ENCODE measurements around the gene XPNPEP3. TPM values are rescaled to one million over a fixed set of nuclear protein-coding genes. Genes with fewer than 3 reads are reported as not detected.

Gene XPNPEP3
- total and polyA plus RNA-seq, 2 experiments from 2014 or later: 6.4 to 11.3 TPM

DNA sequence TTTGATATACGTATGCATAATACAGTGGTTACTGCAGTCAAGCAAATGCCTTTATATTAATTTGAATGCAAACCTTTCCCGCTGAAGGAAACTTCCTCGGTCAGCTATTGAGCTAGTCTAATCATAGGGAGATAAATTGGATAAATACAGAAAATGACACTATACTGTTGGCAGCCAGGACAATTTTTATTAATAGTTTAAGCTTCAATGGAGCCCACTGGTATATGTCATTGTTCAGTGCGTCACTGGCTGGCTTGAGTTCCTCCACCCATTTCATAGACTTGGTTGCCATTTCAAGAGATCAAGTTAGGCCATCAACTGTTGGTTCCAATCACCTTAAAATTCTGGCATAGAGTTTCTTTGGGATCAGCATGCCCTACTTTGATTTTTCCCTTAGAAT, 37.5 kb downstream of the XPNPEP3 start:
- Histone ChIP-seq H4K20me1 (ENCODE audit: insufficient read depth) (no peaks in the 10 kb centered on the region), H3K79me2 (ENCODE audit: insufficient read depth) (no peaks in the 10 kb centered on the region), H2AFZ (no peak overlapping the region), H3K27me3 (replicated peaks; ENCODE audit: insufficient read depth) (no peaks in the 10 kb centered on the region), H3K36me3 (ENCODE audit: low read depth) (peaks cover 3% of the 10 kb centered on the region; the same call in 1 of the 2 replicates), H3K27ac (no peak overlapping the region), H3F3A (ENCODE audit: insufficient read depth) (peaks cover 6% of the 10 kb centered on the region; the same call in 1 of the 2 replicates), H3K9me2 (ENCODE audit: insufficient read depth) (no peaks in the 10 kb centered on the region), H3K4me3 (no peak overlapping the region), H3K9me3 (ENCODE audit: low read depth) (no peaks in the 10 kb centered on the region), H3K4me2 (ENCODE audit: unreplicated experiment) (no peak overlapping the region), H3K4me1 (ENCODE audit: insufficient read depth) (no peaks in the 10 kb centered on the region), H3K9ac (no peak overlapping the region)
- TF ChIP-seq EZH2 (IDR thresholded peaks at IDR 0.05; ENCODE audit: insufficient read depth, poor library complexity, severe bottlenecking): no peak
- no peak for TF ChIP-seq EZH2phosphoT487 (IDR thresholded peaks at IDR 0.05; ENCODE audit: insufficient read depth, low read depth)
- DNase-seq: no peak
- 97 to 99% methylated on average over 4 of the region's 4 CpGs for WGBS, 2 experiments (ENCODE audit: low coverage in 1 of 2, low lambda C conversion rate in 2 of 2, missing lambda C conversion rate in 2 of 2)
- in situ Hi-C loops (cut with MboI): no loop called here

DNA sequence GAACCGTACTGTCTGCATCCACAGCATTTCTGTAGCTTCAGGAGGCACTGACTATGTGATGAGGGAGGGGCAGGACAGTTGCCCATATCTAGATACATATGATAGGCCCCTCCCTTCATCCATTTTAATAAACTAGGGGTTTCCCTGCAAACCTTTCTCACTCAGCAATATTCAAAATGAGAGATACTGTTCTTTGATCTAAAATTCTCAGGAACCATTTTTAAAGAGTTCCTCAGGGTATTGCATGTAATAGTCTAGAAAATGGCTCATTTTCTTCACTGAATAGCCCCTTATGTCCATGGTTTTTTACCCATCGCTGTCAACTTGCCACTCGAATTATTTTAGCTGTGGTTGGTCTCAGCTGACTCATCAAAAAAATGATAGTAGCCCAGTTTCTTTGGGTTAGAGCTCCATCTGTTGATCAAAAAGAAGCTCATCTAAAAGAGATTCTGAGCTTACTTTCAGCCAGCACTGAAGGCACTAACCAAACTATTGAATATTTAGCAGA, 42.0 kb downstream of the XPNPEP3 start:
- no peaks in the 10 kb centered on the region for H4K20me1 ChIP-seq (ENCODE audit: insufficient read depth)
- peak; percentile 78 for DNase-seq
- TF ChIP-seq EZH2 (IDR thresholded peaks at IDR 0.05; ENCODE audit: insufficient read depth, poor library complexity, severe bottlenecking): no peak
- no peak for TF ChIP-seq EZH2phosphoT487 (IDR thresholded peaks at IDR 0.05; ENCODE audit: insufficient read depth, low read depth)
- H3K79me2 ChIP-seq (ENCODE audit: insufficient read depth): no peaks in the 10 kb centered on the region
- H3K4me3 ChIP-seq: no peak overlapping the region
- in situ Hi-C loops (cut with MboI): no loop called here
- H3K27ac ChIP-seq: no peak overlapping the region
- no peak overlapping the region for H3K9ac ChIP-seq
- no peaks in the 10 kb centered on the region for H3F3A ChIP-seq (ENCODE audit: insufficient read depth)
- H3K4me2 ChIP-seq (ENCODE audit: unreplicated experiment): no peak overlapping the region
- H3K9me3 ChIP-seq (ENCODE audit: low read depth): no peaks in the 10 kb centered on the region
- no peaks in the 10 kb centered on the region for H3K27me3 ChIP-seq (replicated peaks; ENCODE audit: insufficient read depth)
- no peaks in the 10 kb centered on the region for H3K9me2 ChIP-seq (ENCODE audit: insufficient read depth)
- 35 to 36% methylated on average over 3 of the region's 3 CpGs for WGBS, 2 experiments (ENCODE audit: low coverage in 1 of 2, low lambda C conversion rate in 2 of 2, missing lambda C conversion rate in 2 of 2)
- H2AFZ ChIP-seq: no peak overlapping the region; the same call in 1 of the 2 replicates
- no peaks in the 10 kb centered on the region for H3K4me1 ChIP-seq (ENCODE audit: insufficient read depth)
- 0 out of 2 replicates have a peak, but pooled peaks cover 3% of the 10 kb centered on the region for H3K36me3 ChIP-seq (ENCODE audit: low read depth)

DNA sequence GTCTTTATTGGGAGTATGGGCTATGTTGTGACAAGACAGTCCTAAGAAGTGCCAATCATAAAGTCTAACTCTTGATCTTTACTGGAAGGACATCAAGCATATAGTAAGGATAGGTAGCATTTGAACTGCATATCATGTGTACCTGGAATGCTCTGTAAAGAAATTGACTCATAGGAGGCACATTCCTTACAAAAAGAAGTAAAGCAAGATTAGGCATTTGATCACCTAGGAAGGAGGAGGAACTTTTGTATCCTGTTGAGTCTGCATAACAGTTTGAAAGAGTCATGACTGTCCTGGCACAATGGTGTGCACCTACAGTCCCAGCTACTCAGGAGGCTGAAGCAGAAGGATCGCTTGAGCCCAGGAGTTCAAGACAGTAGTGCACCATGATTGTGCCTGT, 47.2 kb downstream of the XPNPEP3 start:
- Histone ChIP-seq H3K4me3 (no peak overlapping the region), H3K79me2 (ENCODE audit: insufficient read depth) (no peaks in the 10 kb centered on the region), H3K27me3 (replicated peaks; ENCODE audit: insufficient read depth) (no peaks in the 10 kb centered on the region), H3K9me3 (ENCODE audit: low read depth) (no peaks in the 10 kb centered on the region), H3K9ac (no peak overlapping the region), H4K20me1 (ENCODE audit: insufficient read depth) (no peaks in the 10 kb centered on the region), H3K4me1 (ENCODE audit: insufficient read depth) (no peaks in the 10 kb centered on the region), H3K27ac (no peak overlapping the region), H3F3A (ENCODE audit: insufficient read depth) (no peaks in the 10 kb centered on the region), H3K4me2 (ENCODE audit: unreplicated experiment) (no peak overlapping the region), H3K36me3 (ENCODE audit: low read depth) (peaks cover 12% of the 10 kb centered on the region; the same call in 1 of the 2 replicates), H3K9me2 (ENCODE audit: insufficient read depth) (no peaks in the 10 kb centered on the region), H2AFZ (no peak overlapping the region)
- 100% methylated on average over 1 of the region's 1 CpG for WGBS, 2 experiments (ENCODE audit: low coverage in 1 of 2, low lambda C conversion rate in 2 of 2, missing lambda C conversion rate in 2 of 2)
- no peak for DNase-seq
- no peak for TF ChIP-seq EZH2phosphoT487 (IDR thresholded peaks at IDR 0.05; ENCODE audit: insufficient read depth, low read depth)
- TF ChIP-seq EZH2 (IDR thresholded peaks at IDR 0.05; ENCODE audit: insufficient read depth, poor library complexity, severe bottlenecking): no peak
- in situ Hi-C loops (cut with MboI): no loop called here

DNA sequence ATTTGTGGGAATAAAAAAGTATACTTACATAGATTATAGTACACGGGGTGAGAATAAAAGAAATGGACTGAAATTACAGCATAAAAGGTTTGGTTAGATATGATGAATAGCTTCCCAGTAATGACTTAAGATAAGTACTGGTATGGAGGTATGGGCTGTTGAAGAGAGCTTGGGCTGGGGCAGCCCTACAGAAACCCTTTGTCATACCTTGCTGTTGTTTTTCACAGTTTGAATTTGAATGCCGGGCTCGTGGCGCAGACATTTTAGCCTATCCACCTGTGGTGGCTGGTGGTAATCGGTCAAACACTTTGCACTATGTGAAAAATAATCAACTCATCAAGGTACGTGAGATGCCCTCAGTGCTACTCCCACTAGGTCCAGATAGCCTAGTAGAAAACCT, 51.9 kb downstream of the XPNPEP3 start:
- H3F3A ChIP-seq (ENCODE audit: insufficient read depth): 0 out of 2 replicates have a peak, but pooled peaks cover 8% of the 10 kb centered on the region
- H3K9ac ChIP-seq: no peak overlapping the region
- H3K79me2 ChIP-seq (ENCODE audit: insufficient read depth): no peaks in the 10 kb centered on the region
- H3K27me3 ChIP-seq (replicated peaks; ENCODE audit: insufficient read depth): no peaks in the 10 kb centered on the region
- H3K4me3 ChIP-seq: no peak overlapping the region
- no peaks in the 10 kb centered on the region for H4K20me1 ChIP-seq (ENCODE audit: insufficient read depth)
- no peak overlapping the region for H2AFZ ChIP-seq
- peaks cover 8% of the 10 kb centered on the region for H3K4me1 ChIP-seq (ENCODE audit: insufficient read depth)
- WGBS, 2 experiments (ENCODE audit: low coverage in 1 of 2, low lambda C conversion rate in 2 of 2, missing lambda C conversion rate in 2 of 2): 98% methylated on average over 6 of the region's 6 CpGs
- H3K9me2 ChIP-seq (ENCODE audit: insufficient read depth): no peaks in the 10 kb centered on the region
- in situ Hi-C loops (cut with MboI): no loop called here
- H3K9me3 ChIP-seq (ENCODE audit: low read depth): no peaks in the 10 kb centered on the region
- no peak overlapping the region for H3K4me2 ChIP-seq (ENCODE audit: unreplicated experiment)
- H3K27ac ChIP-seq: no peak overlapping the region
- H3K36me3 ChIP-seq (ENCODE audit: low read depth): peaks cover 23% of the 10 kb centered on the region; the same call in 1 of the 2 replicates
- no peak for DNase-seq
- TF ChIP-seq EZH2phosphoT487 (IDR thresholded peaks at IDR 0.05; ENCODE audit: insufficient read depth, low read depth): no peak
- TF ChIP-seq EZH2 (IDR thresholded peaks at IDR 0.05; ENCODE audit: insufficient read depth, poor library complexity, severe bottlenecking): no peak
